ENCODE results near the gene C19orf25. TPM values are rescaled to one million over a fixed set of nuclear protein-coding genes. Genes with fewer than 3 reads are reported as not detected.

Gene C19orf25
- total RNA-seq, 1 experiment from 2014 or later: 35.0 TPM

GRCh38 chr19:1509602-1510441 lies 30.8 kb upstream of the C19orf25 start:
- H3K27ac ChIP-seq (ENCODE audit: low read depth, low read length, poor library complexity, severe bottlenecking): no peak overlapping the region
- H3K9me3 ChIP-seq (ENCODE audit: low read depth, low read length, poor library complexity, severe bottlenecking): no peaks in the 10 kb centered on the region
- DNase-seq (ENCODE audit: low spot score): peak; percentile 52
- H3K4me1 ChIP-seq (ENCODE audit: insufficient read depth, low read length, poor library complexity, severe bottlenecking): peaks cover 12% of the 10 kb centered on the region
- no peaks in the 10 kb centered on the region for H3K27me3 ChIP-seq (replicated peaks; ENCODE audit: insufficient read depth, low read depth, low read length, poor library complexity)
- no peaks in the 10 kb centered on the region for H3K36me3 ChIP-seq (ENCODE audit: insufficient read depth, low read length, poor library complexity, severe bottlenecking)
- TF ChIP-seq EZH2 (IDR thresholded peaks at IDR 0.05; ENCODE audit: borderline replicate concordance, low read depth, low read length, poor library complexity, severe bottlenecking): no peak
- TF ChIP-seq, protein P1, sequence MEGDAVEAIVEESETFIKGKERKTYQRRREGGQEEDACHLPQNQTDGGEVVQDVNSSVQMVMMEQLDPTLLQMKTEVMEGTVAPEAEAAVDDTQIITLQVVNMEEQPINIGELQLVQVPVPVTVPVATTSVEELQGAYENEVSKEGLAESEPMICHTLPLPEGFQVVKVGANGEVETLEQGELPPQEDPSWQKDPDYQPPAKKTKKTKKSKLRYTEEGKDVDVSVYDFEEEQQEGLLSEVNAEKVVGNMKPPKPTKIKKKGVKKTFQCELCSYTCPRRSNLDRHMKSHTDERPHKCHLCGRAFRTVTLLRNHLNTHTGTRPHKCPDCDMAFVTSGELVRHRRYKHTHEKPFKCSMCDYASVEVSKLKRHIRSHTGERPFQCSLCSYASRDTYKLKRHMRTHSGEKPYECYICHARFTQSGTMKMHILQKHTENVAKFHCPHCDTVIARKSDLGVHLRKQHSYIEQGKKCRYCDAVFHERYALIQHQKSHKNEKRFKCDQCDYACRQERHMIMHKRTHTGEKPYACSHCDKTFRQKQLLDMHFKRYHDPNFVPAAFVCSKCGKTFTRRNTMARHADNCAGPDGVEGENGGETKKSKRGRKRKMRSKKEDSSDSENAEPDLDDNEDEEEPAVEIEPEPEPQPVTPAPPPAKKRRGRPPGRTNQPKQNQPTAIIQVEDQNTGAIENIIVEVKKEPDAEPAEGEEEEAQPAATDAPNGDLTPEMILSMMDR (conservative IDR thresholded peaks at IDR 0.05; ENCODE audit: low read depth, low read length): no peak
- H3K4me3 ChIP-seq (ENCODE audit: low read depth, low read length, poor library complexity, severe bottlenecking): no peak overlapping the region
- ChIA-PET POLR2A (ENCODE audit: low non-redundant PET) (no interaction called here), CTCF (no interaction called here)
- no TSS peak for BruUV-seq (replicated peaks)
- intact Hi-C loops (cut with micrococcal nuclease; ENCODE audit: unreplicated experiment): no loop called here

- BruUV-seq (replicated peaks): no TSS peak
- Histone ChIP-seq H3K9me3 (ENCODE audit: low read depth, low read length, poor library complexity, severe bottlenecking) (no peaks in the 10 kb centered on the region), H3K36me3 (ENCODE audit: insufficient read depth, low read length, poor library complexity, severe bottlenecking) (no peaks in the 10 kb centered on the region), H3K27ac (ENCODE audit: low read depth, low read length, poor library complexity, severe bottlenecking) (no peak overlapping the region), H3K4me1 (ENCODE audit: insufficient read depth, low read length, poor library complexity, severe bottlenecking) (peaks cover 18% of the 10 kb centered on the region), H3K4me3 (ENCODE audit: low read depth, low read length, poor library complexity, severe bottlenecking) (peak overlapping the region; percentile 37), H3K27me3 (replicated peaks; ENCODE audit: insufficient read depth, low read depth, low read length, poor library complexity) (no peaks in the 10 kb centered on the region)
- no peak for DNase-seq (ENCODE audit: low spot score)
- ChIA-PET CTCF (no interaction called here), POLR2A (ENCODE audit: low non-redundant PET) (no interaction called here)
- no peak for TF ChIP-seq EZH2 (IDR thresholded peaks at IDR 0.05; ENCODE audit: borderline replicate concordance, low read depth, low read length, poor library complexity, severe bottlenecking)
- TF ChIP-seq, protein P1 (conservative IDR thresholded peaks at IDR 0.05; ENCODE audit: low read depth, low read length): no peak
- intact Hi-C loops (cut with micrococcal nuclease; ENCODE audit: unreplicated experiment): no loop called here
These were observed 29.5 kb upstream of the C19orf25 start for GRCh38 chr19:1508507-1508856.

GRCh38 chr19:1507763-1508506 lies 28.9 kb upstream of the C19orf25 start:
- BruUV-seq (replicated peaks): no TSS peak
- intact Hi-C loops (cut with micrococcal nuclease; ENCODE audit: unreplicated experiment): no loop called here
- no peaks in the 10 kb centered on the region for H3K9me3 ChIP-seq (ENCODE audit: low read depth, low read length, poor library complexity, severe bottlenecking)
- ChIA-PET CTCF (no interaction called here), POLR2A (ENCODE audit: low non-redundant PET) (no interaction called here)
- H3K4me1 ChIP-seq (ENCODE audit: insufficient read depth, low read length, poor library complexity, severe bottlenecking): peaks cover 23% of the 10 kb centered on the region
- TF ChIP-seq EZH2 (IDR thresholded peaks at IDR 0.05; ENCODE audit: borderline replicate concordance, low read depth, low read length, poor library complexity, severe bottlenecking): no peak
- TF ChIP-seq, protein P1 (conservative IDR thresholded peaks at IDR 0.05; ENCODE audit: low read depth, low read length): no peak
- DNase-seq (ENCODE audit: low spot score): peak; percentile 98
- peak overlapping the region; percentile 93 for H3K27ac ChIP-seq (ENCODE audit: low read depth, low read length, poor library complexity, severe bottlenecking)
- peak overlapping the region; percentile 40 for H3K4me3 ChIP-seq (ENCODE audit: low read depth, low read length, poor library complexity, severe bottlenecking)
- no peaks in the 10 kb centered on the region for H3K27me3 ChIP-seq (replicated peaks; ENCODE audit: insufficient read depth, low read depth, low read length, poor library complexity)
- H3K36me3 ChIP-seq (ENCODE audit: insufficient read depth, low read length, poor library complexity, severe bottlenecking): no peaks in the 10 kb centered on the region
